Sigmoid colon (tissue), 3 donors: ENCODE measurements around the gene ZC3H8.

Experiments used
- POLR2A ChIP-seq, 2 donors: fragments of 450-650 bp; IDR thresholded peaks; one replicate each; pipeline ENCODE4 v1.6.1; 2016; ENCODE audit warnings: antibody characterized with exemption in 2 of 2, mild to moderate bottlenecking in 2 of 2, moderate library complexity in 2 of 2
- TF ChIP-seq, protein P1 (sequence below), 4 experiments: fragments of 450-650 bp in 3 of 4; fragments of 200-600 bp in 1 of 4; IDR thresholded peaks; one replicate each; pipeline ENCODE4 v1.5.1; 2016 to 2019; ENCODE audit warnings: antibody characterized with exemption in 4 of 4, mild to moderate bottlenecking in 3 of 4, moderate library complexity in 2 of 4

GRCh38 chr2:112168422-112169124 is 86.3 kb downstream of the ZC3H8 start:
- TF ChIP-seq, protein P1, sequence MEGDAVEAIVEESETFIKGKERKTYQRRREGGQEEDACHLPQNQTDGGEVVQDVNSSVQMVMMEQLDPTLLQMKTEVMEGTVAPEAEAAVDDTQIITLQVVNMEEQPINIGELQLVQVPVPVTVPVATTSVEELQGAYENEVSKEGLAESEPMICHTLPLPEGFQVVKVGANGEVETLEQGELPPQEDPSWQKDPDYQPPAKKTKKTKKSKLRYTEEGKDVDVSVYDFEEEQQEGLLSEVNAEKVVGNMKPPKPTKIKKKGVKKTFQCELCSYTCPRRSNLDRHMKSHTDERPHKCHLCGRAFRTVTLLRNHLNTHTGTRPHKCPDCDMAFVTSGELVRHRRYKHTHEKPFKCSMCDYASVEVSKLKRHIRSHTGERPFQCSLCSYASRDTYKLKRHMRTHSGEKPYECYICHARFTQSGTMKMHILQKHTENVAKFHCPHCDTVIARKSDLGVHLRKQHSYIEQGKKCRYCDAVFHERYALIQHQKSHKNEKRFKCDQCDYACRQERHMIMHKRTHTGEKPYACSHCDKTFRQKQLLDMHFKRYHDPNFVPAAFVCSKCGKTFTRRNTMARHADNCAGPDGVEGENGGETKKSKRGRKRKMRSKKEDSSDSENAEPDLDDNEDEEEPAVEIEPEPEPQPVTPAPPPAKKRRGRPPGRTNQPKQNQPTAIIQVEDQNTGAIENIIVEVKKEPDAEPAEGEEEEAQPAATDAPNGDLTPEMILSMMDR (IDR thresholded peaks at IDR 0.05), result no peak
- no peak for TF ChIP-seq POLR2A (IDR thresholded peaks at IDR 0.05)
